Large intestine (tissue), 3 donors: ENCODE measurements around the gene MPZL2. TPM values are rescaled to one million over a fixed set of nuclear protein-coding genes. Genes with fewer than 3 reads are reported as not detected.
A peak's percentile ranks its signal among the peaks of the same experiment; 100 is the strongest.

Experiments
- DNase-seq, 2 donors: peaks; one replicate each; pipeline versions ENCODE4 v3.0.0 to v3.0.0-alpha.2; 2013
- H3K27ac ChIP-seq: one replicate; pipeline ENCODE4 v1.5.1; 2013; ENCODE audit warnings: low read length
- H3K27me3 ChIP-seq: 2 replicates; pipeline ENCODE4 v1.6.1; 2013; ENCODE audit warnings: low read length; ENCODE audit not compliant: control insufficient read depth, insufficient read depth
- H3K36me3 ChIP-seq: 2 replicates; pipeline ENCODE4 v1.6.1; 2013; ENCODE audit warnings: low read length; ENCODE audit not compliant: control insufficient read depth, insufficient read depth
- H3K4me1 ChIP-seq: one replicate; pipeline ENCODE4 v1.6.1; 2013; ENCODE audit warnings: low read length; ENCODE audit not compliant: control insufficient read depth, insufficient read depth
- H3K4me3 ChIP-seq: one replicate; pipeline ENCODE4 v1.5.1; 2013; ENCODE audit warnings: low read length
- H3K9me3 ChIP-seq: one replicate; pipeline ENCODE4 v1.6.1; 2013; ENCODE audit warnings: mild to moderate bottlenecking, low read depth, low read length, moderate library complexity; ENCODE audit not compliant: control insufficient read depth
- WGBS: methylation state at CpG from one replicate; pipeline ENCODE4 v1.1.5; 2013; ENCODE audit warnings: low lambda C conversion rate; ENCODE audit not compliant: insufficient coverage; 5-methylcytosine and 5-hydroxymethylcytosine counted together
- polyA plus RNA-seq: library from polyadenylated mRNA; unstranded; fragments of 120-200 nt; gene quantifications from one replicate; pipeline ENCODE4 v1.2.1, GENCODE V29; 2013

MPZL2 gene
- polyA plus RNA-seq, 1 donor = 32.8 TPM

GRCh38 chr11:118265954-118266353 lies 1.9 kb upstream of the MPZL2 start:
- H3K9me3 ChIP-seq = no peaks in the 10 kb centered on the region
- no peak overlapping the region for H3K4me3 ChIP-seq
- peaks cover 14% of the 10 kb centered on the region for H3K36me3 ChIP-seq
- no CpG with 5 or more reads among the region's 1 CpG for WGBS
- H3K4me1 ChIP-seq = peaks cover 18% of the 10 kb centered on the region
- H3K27ac ChIP-seq = no peak overlapping the region
- peak in 1 of 2 donors; percentile 11 for DNase-seq
- H3K27me3 ChIP-seq = peaks cover 2% of the 10 kb centered on the region

DNA sequence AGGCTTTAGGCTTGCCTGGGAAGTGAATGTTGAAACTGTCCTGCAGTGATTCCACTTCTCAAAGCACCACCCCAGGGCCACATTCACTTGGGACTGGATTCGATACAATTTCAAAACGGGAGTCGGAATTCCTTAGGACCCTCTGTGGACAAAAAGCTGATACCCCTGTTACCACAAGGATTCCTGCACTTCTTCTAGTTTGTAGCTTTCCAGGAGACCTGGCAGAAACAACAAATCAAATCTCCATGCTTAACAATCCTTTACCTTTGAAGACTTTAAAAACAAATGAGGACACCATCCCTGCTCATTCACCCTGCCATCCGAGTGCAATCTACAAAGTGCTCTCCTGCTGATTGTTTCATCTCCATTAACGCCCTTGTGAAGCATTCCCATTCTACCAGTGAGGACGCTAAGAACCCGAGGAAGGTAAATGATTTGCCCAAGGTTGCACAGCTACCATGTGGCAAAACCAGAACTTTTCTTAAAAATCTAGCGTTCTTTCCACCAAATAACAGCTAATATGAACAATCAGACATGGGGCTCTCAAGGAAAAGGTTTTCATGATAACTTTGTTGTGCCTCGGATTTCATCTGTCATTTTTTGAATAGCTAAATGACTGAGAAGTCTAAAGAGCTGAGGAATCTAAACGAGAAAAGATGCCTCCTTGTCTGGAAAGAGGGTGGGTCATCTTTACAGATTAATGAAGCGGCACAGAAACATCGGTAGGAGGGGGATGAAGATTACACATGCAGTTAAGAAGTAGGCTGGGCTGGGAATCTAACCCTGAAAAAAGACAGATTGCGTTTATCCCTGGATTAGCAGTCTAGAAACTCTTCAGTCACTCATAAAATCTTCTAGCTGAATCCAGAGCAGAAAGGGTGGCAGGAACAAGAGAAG lies 720 bp upstream of the MPZL2 start:
- WGBS = 32% methylated on average over 4 of the region's 13 CpGs
- peak overlapping the region; percentile 92 for H3K27ac ChIP-seq
- H3K4me3 ChIP-seq = peak overlapping the region; percentile 60
- H3K9me3 ChIP-seq = no peaks in the 10 kb centered on the region
- H3K27me3 ChIP-seq = peaks cover 2% of the 10 kb centered on the region
- peaks cover 18% of the 10 kb centered on the region for H3K4me1 ChIP-seq
- DNase-seq = no peak
- H3K36me3 ChIP-seq = peaks cover 24% of the 10 kb centered on the region

- DNase-seq = peak; percentile 22 to 50
- Histone ChIP-seq H3K36me3 (peaks cover 33% of the 10 kb centered on the region), H3K4me3 (peak overlapping the region; percentile 60), H3K27ac (peak overlapping the region; percentile 92), H3K9me3 (no peaks in the 10 kb centered on the region), H3K27me3 (peaks cover 2% of the 10 kb centered on the region), H3K4me1 (peaks cover 18% of the 10 kb centered on the region)
- 25% methylated on average over 1 of the region's 4 CpGs for WGBS
Observed at GRCh38 chr11:118263112-118263511, 985 bp downstream of the MPZL2 start.

- Histone ChIP-seq H3K9me3 (no peaks in the 10 kb centered on the region), H3K27ac (no peak overlapping the region), H3K4me1 (peaks cover 18% of the 10 kb centered on the region), H3K36me3 (peaks cover 37% of the 10 kb centered on the region), H3K4me3 (no peak overlapping the region), H3K27me3 (peaks cover 2% of the 10 kb centered on the region)
- WGBS = no CpG with 5 or more reads among the region's 3 CpGs
- DNase-seq = no peak
Observed at GRCh38 chr11:118260353-118260752, 3.7 kb downstream of the MPZL2 start.

DNA sequence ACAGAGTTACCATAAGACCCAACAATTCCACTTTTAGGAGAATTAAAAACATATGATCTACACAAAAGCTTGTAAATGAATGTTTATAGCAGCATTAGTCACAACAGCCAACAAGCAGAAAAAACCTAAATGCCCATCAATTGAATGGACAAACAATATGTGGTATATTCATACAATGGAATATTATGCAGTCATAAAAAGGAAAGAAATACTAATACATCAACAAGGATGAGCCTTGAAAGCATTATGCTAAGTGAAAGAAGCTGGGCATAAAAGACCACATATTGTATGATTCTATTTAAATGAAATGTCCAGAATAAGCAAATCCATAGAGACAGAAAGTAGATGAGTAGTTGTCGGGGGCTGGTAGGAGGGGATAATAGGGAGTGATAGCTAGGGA lies 5.0 kb downstream of the MPZL2 start:
- no peaks in the 10 kb centered on the region for H3K9me3 ChIP-seq
- no peaks in the 10 kb centered on the region for H3K27me3 ChIP-seq
- no peak overlapping the region for H3K27ac ChIP-seq
- 100% methylated on average over 1 of the region's 1 CpG for WGBS
- DNase-seq = no peak
- H3K4me3 ChIP-seq = no peak overlapping the region
- H3K4me1 ChIP-seq = peaks cover 15% of the 10 kb centered on the region
- H3K36me3 ChIP-seq = peaks cover 37% of the 10 kb centered on the region

DNA sequence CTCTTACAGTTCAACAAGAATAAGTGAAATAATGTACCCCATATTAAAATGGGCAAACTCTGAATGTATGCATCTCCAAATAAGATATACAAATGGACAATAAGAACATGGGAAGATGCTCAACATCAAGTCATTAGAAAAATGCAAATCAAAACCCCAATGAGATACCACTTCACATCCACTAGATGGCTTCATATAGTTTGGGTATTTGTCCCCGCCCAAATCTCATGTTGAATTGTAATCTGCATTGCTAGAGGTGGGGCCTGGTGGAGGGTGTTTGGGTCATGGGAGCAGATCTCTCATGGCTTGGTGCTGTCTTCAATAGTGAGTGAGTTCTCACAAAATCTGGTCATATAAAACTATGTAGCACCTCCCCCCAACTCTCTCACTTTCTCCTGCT lies 5.7 kb downstream of the MPZL2 start:
- H3K4me3 ChIP-seq = no peak overlapping the region
- DNase-seq = no peak
- H3K36me3 ChIP-seq = peaks cover 37% of the 10 kb centered on the region
- H3K4me1 ChIP-seq = peaks cover 15% of the 10 kb centered on the region
- no CpG with 5 or more reads among the region's 1 CpG for WGBS
- no peaks in the 10 kb centered on the region for H3K9me3 ChIP-seq
- no peaks in the 10 kb centered on the region for H3K27me3 ChIP-seq
- H3K27ac ChIP-seq = no peak overlapping the region

GRCh38 chr11:118252688-118253087 lies 11.4 kb downstream of the MPZL2 start:
- peak overlapping the region; percentile 92 for H3K27ac ChIP-seq
- H3K9me3 ChIP-seq = no peaks in the 10 kb centered on the region
- H3K36me3 ChIP-seq = peaks cover 3% of the 10 kb centered on the region
- WGBS = 20% methylated on average over 1 of the region's 3 CpGs
- no peaks in the 10 kb centered on the region for H3K27me3 ChIP-seq
- peak overlapping the region; percentile 74 for H3K4me3 ChIP-seq
- DNase-seq = peak in 1 of 2 donors; percentile 45
- H3K4me1 ChIP-seq = peaks cover 2% of the 10 kb centered on the region

- Histone ChIP-seq H3K4me3 (peak within 1 kb of the TSS; percentile 74), H3K27ac (peak within 1 kb of the TSS; percentile 92), H3K4me1 (peaks cover 2% of the 10 kb centered on the region), H3K27me3 (no peaks in the 10 kb centered on the region), H3K9me3 (no peaks in the 10 kb centered on the region), H3K36me3 (peaks cover 3% of the 10 kb centered on the region)
- WGBS = no CpG with 5 or more reads among the region's 33 CpGs
- DNase-seq = peak; percentile 96 to 98
Observed at GRCh38 chr11:118251858-118252652, 12.0 kb downstream of the MPZL2 start, which contains the start of gene MPZL3. TSS of gene MPZL3 (minus strand) at chr11:118252365. CDS start at chr11:118252294, 71 bp downstream.

GRCh38 chr11:118247041-118247440 lies 17.1 kb downstream of the MPZL2 start:
- DNase-seq = no peak
- H3K4me3 ChIP-seq = no peak overlapping the region
- H3K27ac ChIP-seq = peak overlapping the region; percentile 52
- no peaks in the 10 kb centered on the region for H3K36me3 ChIP-seq
- H3K4me1 ChIP-seq = no peaks in the 10 kb centered on the region
- no peaks in the 10 kb centered on the region for H3K9me3 ChIP-seq
- H3K27me3 ChIP-seq = no peaks in the 10 kb centered on the region
- no CpG with 5 or more reads among the region's 1 CpG for WGBS

GRCh38 chr11:118245936-118246562 lies 18.0 kb downstream of the MPZL2 start:
- Histone ChIP-seq H3K27me3 (no peaks in the 10 kb centered on the region), H3K4me1 (peaks cover 10% of the 10 kb centered on the region), H3K27ac (peak overlapping the region; percentile 20), H3K4me3 (no peak overlapping the region), H3K9me3 (no peaks in the 10 kb centered on the region), H3K36me3 (no peaks in the 10 kb centered on the region)
- 100% methylated on average over 1 of the region's 3 CpGs for WGBS
- no peak for DNase-seq
